ENCODE data around the gene POLDIP2. TPM values are rescaled to one million over a fixed set of nuclear protein-coding genes. Genes with fewer than 3 reads are reported as not detected.

Gene POLDIP2
- polyA plus RNA-seq, 6 donors from 2014 or later = 80.1 to 159 (median 84.3) TPM

GRCh38 chr17:28335959-28336871, 21.1 kb downstream of the POLDIP2 start:
- Mint-ChIP-seq H3K4me1 (peaks cover 38 to 56% (median 51%) of the 10 kb centered on the region in 3 donors), H3K4me3 (peak overlapping the region; percentile 85 to 99 (median 98)), H3K9me3 (no peaks in the 10 kb centered on the region), H3K27me3 (no peaks in the 10 kb centered on the region), H3K27ac (peak overlapping the region in 5 of 6 donors; percentile 60 to 98 (median 95)), H3K36me3 (no peaks in the 10 kb centered on the region)
- no peak for ATAC-seq (ENCODE audit: low read depth in 2 of 2)
- DNase-seq = no peak

DNA sequence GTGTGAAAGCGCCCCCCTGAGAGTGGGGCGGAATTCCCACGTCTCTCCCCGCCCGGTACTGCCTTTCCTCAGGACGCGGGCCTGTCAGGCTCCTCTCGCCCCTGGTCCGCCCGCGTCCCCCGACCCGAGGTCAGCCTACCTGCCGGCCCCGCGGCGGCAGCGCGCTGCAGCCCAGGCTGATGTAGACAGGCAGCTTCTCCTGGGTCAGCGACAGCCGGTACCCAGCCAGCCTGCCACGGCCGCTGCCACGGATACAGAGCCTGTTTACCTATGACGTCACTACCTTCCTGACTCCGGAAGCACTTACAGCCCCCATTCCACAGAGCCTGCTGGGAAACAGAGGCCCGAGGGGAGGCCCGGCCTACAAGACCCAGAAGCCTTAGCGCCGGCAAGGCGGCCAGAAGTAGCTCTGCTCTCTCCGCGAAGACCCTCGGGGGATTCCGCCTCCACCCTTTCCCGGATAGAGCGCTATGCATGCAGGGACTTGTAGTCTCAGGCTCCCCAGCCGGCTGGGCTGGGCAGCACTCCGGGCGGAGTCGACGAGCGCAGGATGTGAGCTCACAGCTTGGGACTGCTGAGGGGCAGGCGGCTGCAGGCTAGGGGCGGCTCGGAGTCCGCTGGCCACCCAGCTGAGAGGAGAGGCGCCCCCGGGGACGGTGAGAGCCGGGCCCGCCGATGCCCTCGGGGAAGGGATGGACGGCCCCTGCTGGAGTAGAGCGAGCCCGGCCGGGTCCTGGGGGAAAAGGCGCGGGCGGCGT, 21.9 kb downstream of the POLDIP2 start, which contains the start of the genes IFT20 and TNFAIP1:
TSS of gene IFT20 (minus strand) at position 272 of the 758 bp plus-strand sequence. CDS start 3,487 bp downstream, outside the sequence.
TSS of gene TNFAIP1 (plus strand) at position 561 of the 758 bp plus-strand sequence. CDS start 3,761 bp downstream, outside the sequence.
- Mint-ChIP-seq H3K36me3 (no peaks in the 10 kb centered on the region), H3K4me3 (peak within 1 kb of the TSS; percentile 85 to 99 (median 98)), H3K9me3 (no peaks in the 10 kb centered on the region), H3K27ac (peak within 1 kb of the TSS; percentile 87 to 98 (median 96)), H3K4me1 (peaks cover 38 to 56% (median 51%) of the 10 kb centered on the region in 3 donors), H3K27me3 (no peaks in the 10 kb centered on the region)
- DNase-seq (peak; percentile 97), ATAC-seq (ENCODE audit: low read depth in 2 of 2) (peak; percentile 91 to 93)

DNA sequence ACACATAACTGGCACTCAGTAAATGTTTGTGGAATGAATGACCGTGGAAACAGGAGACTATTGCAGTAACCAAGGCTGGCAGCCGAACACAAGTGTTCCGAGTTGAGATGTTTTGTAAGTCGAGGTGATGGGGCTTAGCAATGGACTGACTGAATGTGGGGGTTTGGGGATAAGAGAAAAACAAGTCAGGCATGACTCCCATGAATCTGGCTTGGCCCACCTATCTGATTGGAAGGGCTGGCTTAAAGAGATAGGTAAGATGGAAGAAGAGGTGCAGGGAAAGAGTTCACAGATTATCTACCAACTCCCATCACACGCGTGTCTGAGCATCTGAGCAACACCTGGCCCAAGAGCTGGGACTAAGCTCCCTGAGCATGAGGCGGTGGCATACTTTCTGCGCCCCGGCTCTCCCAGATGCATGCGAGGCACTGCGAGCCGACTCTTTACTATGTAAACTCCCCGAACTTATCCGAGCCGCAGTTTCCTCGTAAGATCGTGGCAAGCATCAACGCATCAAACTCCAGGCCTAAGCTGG, 22.6 kb downstream of the POLDIP2 start:
- H3K4me3 Mint-ChIP-seq = peak overlapping the region; percentile 85 to 99 (median 98)
- H3K36me3 Mint-ChIP-seq = no peaks in the 10 kb centered on the region
- DNase-seq (no peak), ATAC-seq (ENCODE audit: low read depth in 2 of 2) (peak in 1 of 2 donors; percentile 3)
- peaks cover 38 to 56% (median 51%) of the 10 kb centered on the region in 3 donors for H3K4me1 Mint-ChIP-seq
- no peaks in the 10 kb centered on the region for H3K27me3 Mint-ChIP-seq
- H3K9me3 Mint-ChIP-seq = no peaks in the 10 kb centered on the region
- H3K27ac Mint-ChIP-seq = peak overlapping the region; percentile 87 to 98 (median 96)

DNA sequence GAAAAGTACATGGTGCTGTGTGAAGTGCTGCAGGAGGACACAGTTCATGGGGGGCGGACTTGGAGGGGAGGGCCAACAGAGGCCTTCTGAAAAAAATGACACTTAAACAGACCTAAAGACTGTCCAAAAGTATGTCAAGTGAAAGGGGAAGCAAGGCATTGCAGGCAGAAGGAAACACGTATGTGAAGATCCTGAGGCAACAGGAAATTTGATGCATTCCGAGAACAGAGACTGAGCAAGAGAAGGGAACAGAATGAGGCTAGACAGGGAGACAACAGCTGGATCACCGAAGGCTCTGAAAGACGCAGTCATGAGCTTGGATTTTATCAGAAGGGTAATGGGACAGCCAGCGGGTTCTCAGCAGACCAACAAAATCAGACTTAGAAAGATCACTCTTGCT, 23.2 kb downstream of the POLDIP2 start:
- peaks cover 38 to 52% (median 51%) of the 10 kb centered on the region in 3 donors for H3K4me1 Mint-ChIP-seq
- H3K36me3 Mint-ChIP-seq = no peaks in the 10 kb centered on the region
- H3K4me3 Mint-ChIP-seq = peak overlapping the region; percentile 85 to 99 (median 98)
- no peaks in the 10 kb centered on the region for H3K27me3 Mint-ChIP-seq
- no peak for DNase-seq
- H3K9me3 Mint-ChIP-seq = no peaks in the 10 kb centered on the region
- peak overlapping the region; percentile 87 to 98 (median 96) for H3K27ac Mint-ChIP-seq
- no peak for ATAC-seq (ENCODE audit: low read depth in 2 of 2)

DNA sequence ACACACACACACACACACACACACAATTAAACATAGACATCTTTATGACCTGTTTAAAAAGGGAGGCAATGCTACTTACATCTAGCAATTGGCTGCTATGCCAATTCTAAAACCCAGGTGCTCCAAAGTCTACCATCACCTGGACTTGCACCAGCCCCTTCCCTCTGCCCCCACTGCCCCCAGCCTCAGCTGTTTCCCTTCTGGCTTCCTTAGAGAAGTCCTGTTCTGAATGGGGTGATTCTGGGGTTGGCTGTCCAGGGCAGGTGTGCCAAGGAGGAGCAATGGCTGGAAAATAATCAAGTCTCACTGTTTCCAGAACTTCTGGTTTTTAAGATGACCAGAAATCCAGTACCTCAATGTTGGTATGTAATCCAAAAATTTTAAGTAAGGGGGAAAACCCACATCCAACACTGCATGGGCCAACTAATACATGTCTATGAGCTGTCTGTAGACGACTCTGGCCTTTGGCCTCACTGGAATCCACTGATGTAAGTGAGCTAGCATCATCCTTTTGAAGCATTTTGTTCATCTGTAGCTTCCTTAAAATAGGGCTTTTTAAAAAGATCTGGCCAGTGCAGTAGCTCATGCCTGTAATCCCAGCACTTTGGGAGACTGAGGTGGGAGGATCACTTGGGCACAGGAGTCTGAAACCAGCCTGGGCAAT, 24.1 kb downstream of the POLDIP2 start:
- no peak for DNase-seq
- H3K4me1 Mint-ChIP-seq = peaks cover 34 to 49% (median 46%) of the 10 kb centered on the region in 3 donors
- H3K27me3 Mint-ChIP-seq = no peaks in the 10 kb centered on the region
- H3K36me3 Mint-ChIP-seq = no peaks in the 10 kb centered on the region
- H3K4me3 Mint-ChIP-seq = peak overlapping the region in 7 of 8 donors; percentile 47 to 98 (median 92)
- no peaks in the 10 kb centered on the region for H3K9me3 Mint-ChIP-seq
- peak overlapping the region in 4 of 6 donors; percentile 35 to 98 (median 92) for H3K27ac Mint-ChIP-seq
- no peak for ATAC-seq (ENCODE audit: low read depth in 2 of 2)

- Mint-ChIP-seq H3K4me3 (peak overlapping the region in 5 of 8 donors; percentile 3 to 60 (median 37)), H3K27me3 (no peaks in the 10 kb centered on the region), H3K4me1 (peaks cover 24 to 37% (median 33%) of the 10 kb centered on the region in 3 donors), H3K27ac (peak overlapping the region in 2 of 6 donors; percentile 11 to 33), H3K36me3 (no peaks in the 10 kb centered on the region), H3K9me3 (no peaks in the 10 kb centered on the region)
- DNase-seq (no peak), ATAC-seq (ENCODE audit: low read depth in 2 of 2) (no peak)
These were observed 25.4 kb downstream of the POLDIP2 start for GRCh38 chr17:28331891-28332420.

DNA sequence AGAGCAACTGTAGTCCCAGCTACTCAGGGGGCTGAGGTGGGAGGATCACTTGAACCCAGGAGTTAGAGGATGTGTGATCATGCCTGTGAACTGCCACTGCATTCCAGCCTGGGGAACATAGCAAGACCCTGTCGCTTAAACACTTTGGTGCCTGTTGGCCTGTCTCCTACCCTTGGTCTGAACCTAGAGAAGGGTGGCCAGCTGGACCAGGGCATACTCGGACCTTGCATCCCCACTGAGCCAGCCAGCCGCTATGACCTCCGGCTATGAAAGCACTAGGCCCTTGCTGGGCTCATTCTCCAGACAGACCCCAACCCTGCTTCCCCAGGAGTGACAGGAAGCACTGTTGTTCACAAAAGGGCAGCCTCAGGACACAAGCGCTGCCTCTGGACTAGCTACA, 26.7 kb downstream of the POLDIP2 start:
- no peak for ATAC-seq (ENCODE audit: low read depth in 2 of 2)
- peaks cover 16 to 28% (median 21%) of the 10 kb centered on the region in 3 donors for H3K4me1 Mint-ChIP-seq
- H3K27ac Mint-ChIP-seq = peak overlapping the region in 2 of 6 donors; percentile 67
- H3K4me3 Mint-ChIP-seq = peak overlapping the region in 1 of 8 donors; percentile 33
- no peak for DNase-seq
- H3K36me3 Mint-ChIP-seq = no peaks in the 10 kb centered on the region
- H3K27me3 Mint-ChIP-seq = no peaks in the 10 kb centered on the region
- H3K9me3 Mint-ChIP-seq = no peaks in the 10 kb centered on the region

- Mint-ChIP-seq H3K27me3 (no peaks in the 10 kb centered on the region), H3K4me3 (no peak overlapping the region), H3K9me3 (no peaks in the 10 kb centered on the region), H3K27ac (no peak overlapping the region), H3K4me1 (peaks cover 0 to 5% (median 4%) of the 10 kb centered on the region in 3 donors), H3K36me3 (no peaks in the 10 kb centered on the region)
- ATAC-seq (ENCODE audit: low read depth in 2 of 2) (no peak), DNase-seq (no peak)
These were observed 29.0 kb downstream of the POLDIP2 start for GRCh38 chr17:28328325-28328724.

- Mint-ChIP-seq H3K4me1 (peaks cover 0 to 4% (median 3%) of the 10 kb centered on the region in 3 donors), H3K36me3 (no peaks in the 10 kb centered on the region), H3K27ac (no peak overlapping the region), H3K4me3 (no peak overlapping the region), H3K27me3 (no peaks in the 10 kb centered on the region), H3K9me3 (no peaks in the 10 kb centered on the region)
- no peak for DNase-seq
- ATAC-seq (ENCODE audit: low read depth in 2 of 2) = no peak
These were observed 29.6 kb downstream of the POLDIP2 start for GRCh38 chr17:28327709-28328108.

DNA sequence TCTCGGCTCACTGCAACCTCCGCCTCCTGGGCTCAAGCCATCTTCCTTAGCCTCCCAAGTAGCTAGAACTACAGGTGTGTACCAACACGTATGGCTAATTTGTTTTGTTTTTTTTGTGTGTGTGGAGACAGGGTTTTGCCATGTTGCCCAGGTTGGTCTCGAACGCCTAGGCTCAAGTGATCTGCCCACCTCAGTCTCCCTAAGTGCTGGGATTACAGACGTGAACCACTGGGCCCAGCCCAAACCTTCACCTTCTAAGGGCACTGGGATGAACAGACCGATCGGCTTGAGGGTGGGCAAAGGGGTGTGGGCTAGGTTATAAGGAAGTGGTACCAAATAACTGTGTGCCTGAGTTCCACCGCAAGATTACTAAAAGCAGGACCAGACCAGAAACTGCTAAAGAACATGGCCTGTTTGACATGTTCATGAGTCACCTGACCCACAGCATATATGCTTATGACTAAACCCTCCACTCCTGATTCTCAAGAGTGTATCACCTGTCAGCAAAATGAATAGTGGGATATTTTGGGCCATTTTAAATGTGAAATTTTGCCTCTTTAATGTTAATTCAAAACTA, 30.2 kb downstream of the POLDIP2 start:
- Mint-ChIP-seq H3K9me3 (no peaks in the 10 kb centered on the region), H3K4me3 (no peak overlapping the region), H3K27me3 (no peaks in the 10 kb centered on the region), H3K27ac (peak overlapping the region in 1 of 6 donors; percentile 54), H3K36me3 (no peaks in the 10 kb centered on the region), H3K4me1 (peaks cover 0 to under 1% (median 0%) of the 10 kb centered on the region in 3 donors)
- ATAC-seq (ENCODE audit: low read depth in 2 of 2) = no peak
- no peak for DNase-seq

GRCh38 chr17:28326114-28326513, 31.2 kb downstream of the POLDIP2 start:
- no peak for ATAC-seq (ENCODE audit: low read depth in 2 of 2)
- Mint-ChIP-seq H3K27ac (no peak overlapping the region), H3K27me3 (no peaks in the 10 kb centered on the region), H3K4me3 (no peak overlapping the region), H3K36me3 (no peaks in the 10 kb centered on the region), H3K9me3 (no peaks in the 10 kb centered on the region), H3K4me1 (no peaks in the 10 kb centered on the region)
- no peak for DNase-seq

DNA sequence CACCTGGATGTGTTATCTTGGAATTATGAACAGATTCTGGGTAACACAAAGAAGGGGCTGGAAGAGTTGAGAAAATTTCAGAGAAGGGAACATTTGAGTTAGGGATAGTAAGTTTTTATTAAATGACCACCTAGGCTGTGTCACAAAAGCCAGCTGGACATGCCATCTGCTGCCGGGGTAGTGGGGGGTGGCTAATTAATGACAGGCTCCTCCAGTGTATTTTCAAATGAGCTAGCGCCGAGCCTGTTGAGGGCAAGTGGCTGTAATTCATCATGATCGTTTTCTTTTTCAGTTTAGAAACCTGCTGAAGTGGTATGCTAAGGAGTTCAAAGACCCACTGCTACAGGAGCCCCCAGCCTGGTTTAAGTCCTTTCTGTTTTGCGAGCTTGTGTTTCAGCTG, 32.1 kb downstream of the POLDIP2 start:
- no peaks in the 10 kb centered on the region for H3K9me3 Mint-ChIP-seq
- H3K36me3 Mint-ChIP-seq = no peaks in the 10 kb centered on the region
- H3K27me3 Mint-ChIP-seq = no peaks in the 10 kb centered on the region
- H3K27ac Mint-ChIP-seq = peak overlapping the region in 1 of 6 donors; percentile 76
- no peak for ATAC-seq (ENCODE audit: low read depth in 2 of 2)
- DNase-seq = no peak
- peaks cover 2 to 5% (median 3%) of the 10 kb centered on the region in 3 donors for H3K4me1 Mint-ChIP-seq
- no peak overlapping the region for H3K4me3 Mint-ChIP-seq

All from naive B cell (primary cell).